Activated T-helper 2 cell treated with anti-CD3 and anti-CD28 coated beads, Interferon-gamma antibody, Interleukin-2, Interleukin-4, amounts not matched to agents 10 μg/mL and 5 μg/mL and 100 μg/mL, durations not matched to agents 14 hours and 24 hours and 36 hours (primary cell): ENCODE data around the gene GGA2. TPM values are rescaled to one million over a fixed set of nuclear protein-coding genes. Genes with fewer than 3 reads are reported as not detected.
A peak's percentile ranks its signal among the peaks of the same experiment; 100 is the strongest.
"Not testable (repeated sequence)": the region's sequence is repeated elsewhere in the genome, so short reads cannot be mapped to it uniquely, and the experiment has no call there.

Source experiments
- DNase-seq: peaks from one replicate; pipeline ENCODE4 v3.0.0; 2021; ENCODE audit warnings: low spot score
- H3K27ac Mint-ChIP-seq: one replicate; pipeline ENCODE4 v1.8.0; 2021; ENCODE audit warnings: mixed read lengths
- H3K27me3 Mint-ChIP-seq: one replicate; pipeline ENCODE4 v1.8.0; 2021; ENCODE audit warnings: low read depth, mixed read lengths
- H3K36me3 Mint-ChIP-seq: one replicate; pipeline ENCODE4 v1.8.0; 2021; ENCODE audit warnings: low read depth, mixed read lengths
- H3K4me1 Mint-ChIP-seq: one replicate; pipeline ENCODE4 v1.8.0; 2021; ENCODE audit warnings: low read depth, mixed read lengths
- H3K4me3 Mint-ChIP-seq: one replicate; pipeline ENCODE4 v1.8.0; 2021; ENCODE audit warnings: low read depth, mild to moderate bottlenecking, moderate library complexity, mixed read lengths
- H3K9me3 Mint-ChIP-seq: one replicate; pipeline ENCODE4 v1.8.0; 2021; ENCODE audit warnings: mixed read lengths
- intact Hi-C: fragments of 100-400 bp; cut with micrococcal nuclease; formaldehyde crosslinking; loops from one replicate; pipeline ENCODE4 v1.15.1; 2023
- total RNA-seq: library from RNA; stranded (reverse); gene quantifications from 2 replicates; pipeline ENCODE4 v1.2.3, GENCODE V29; 2022

GGA2 gene
- total RNA-seq, 1 donor from 2014 or later, result 110 TPM

GRCh38 chr16:23496821-23497542 is 13.3 kb downstream of the GGA2 start:
- Mint-ChIP-seq H3K36me3 (peaks cover 37% of the 10 kb centered on the region), H3K27ac (peak overlapping the region; percentile 10), H3K9me3 (no peaks in the 10 kb centered on the region), H3K4me3 (no peak overlapping the region), H3K4me1 (peaks cover 23% of the 10 kb centered on the region), H3K27me3 (no peaks in the 10 kb centered on the region)
- intact Hi-C loops, result no loop called here
- no peak for DNase-seq

DNA sequence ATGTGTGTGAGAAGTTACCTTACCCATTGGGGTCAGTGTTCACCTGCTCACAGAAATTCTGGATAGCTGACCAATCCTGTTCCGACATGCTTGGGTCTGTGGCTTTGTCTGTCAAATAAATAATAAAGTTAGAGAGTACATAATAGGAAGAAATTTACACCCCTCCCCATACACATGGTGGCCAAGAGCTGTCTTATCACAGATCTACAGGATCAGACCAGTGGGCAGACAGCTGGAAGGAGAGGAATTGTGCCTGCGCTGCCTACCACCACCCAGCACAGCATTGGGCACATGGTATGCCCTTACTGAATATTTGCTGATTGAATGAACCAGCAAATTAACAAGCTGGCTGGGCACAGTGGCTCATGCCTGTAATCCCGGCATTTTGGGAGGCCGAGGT is 14.6 kb downstream of the GGA2 start:
- peaks cover 14% of the 10 kb centered on the region for H3K4me1 Mint-ChIP-seq
- DNase-seq, result no peak
- no peaks in the 10 kb centered on the region for H3K9me3 Mint-ChIP-seq
- H3K4me3 Mint-ChIP-seq, result no peak overlapping the region
- no peak overlapping the region for H3K27ac Mint-ChIP-seq
- no peaks in the 10 kb centered on the region for H3K27me3 Mint-ChIP-seq
- intact Hi-C loops, result no loop called here
- H3K36me3 Mint-ChIP-seq, result peaks cover 44% of the 10 kb centered on the region

- Mint-ChIP-seq H3K36me3 (peaks cover 52% of the 10 kb centered on the region), H3K27ac (no peak overlapping the region), H3K4me1 (peaks cover 12% of the 10 kb centered on the region), H3K9me3 (no peaks in the 10 kb centered on the region), H3K27me3 (no peaks in the 10 kb centered on the region), H3K4me3 (no peak overlapping the region)
- intact Hi-C loops, result no loop called here
- no peak for DNase-seq
Measured at GRCh38 chr16:23494188-23494587, 16.1 kb downstream of the GGA2 start.

GRCh38 chr16:23491490-23492391 is 18.6 kb downstream of the GGA2 start:
- Mint-ChIP-seq H3K4me1 (no peaks in the 10 kb centered on the region), H3K27me3 (no peaks in the 10 kb centered on the region), H3K9me3 (no peaks in the 10 kb centered on the region), H3K4me3 (no peak overlapping the region), H3K36me3 (peaks cover 66% of the 10 kb centered on the region), H3K27ac (no peak overlapping the region)
- intact Hi-C loops, result no loop called here
- DNase-seq, result no peak

- intact Hi-C loops, result no loop called here
- Mint-ChIP-seq H3K4me1 (no peaks in the 10 kb centered on the region), H3K36me3 (peaks cover 80% of the 10 kb centered on the region), H3K27me3 (no peaks in the 10 kb centered on the region), H3K4me3 (no peak overlapping the region), H3K27ac (no peak overlapping the region), H3K9me3 (no peaks in the 10 kb centered on the region)
- DNase-seq, result no peak
Measured at GRCh38 chr16:23486480-23486879, 23.8 kb downstream of the GGA2 start.

DNA sequence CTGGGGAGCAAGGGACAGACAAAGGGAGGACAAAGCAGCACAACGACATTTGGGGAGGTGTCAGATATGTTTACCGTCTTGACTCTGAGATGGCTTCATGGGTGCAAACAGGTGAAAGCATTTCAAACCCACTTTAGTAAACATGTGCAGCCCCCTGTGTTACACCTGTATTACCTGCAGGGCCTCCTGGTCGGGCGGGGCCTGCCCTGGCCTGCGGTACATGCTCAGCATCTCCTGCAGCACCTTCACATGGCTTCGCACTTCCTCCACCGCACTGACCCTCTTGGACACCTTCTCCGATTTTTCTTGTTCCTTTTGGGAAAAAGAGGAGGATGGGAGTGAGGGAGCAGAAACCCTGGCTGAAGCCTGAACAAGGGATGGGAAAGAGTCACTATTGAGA is 24.5 kb downstream of the GGA2 start:
- H3K4me3 Mint-ChIP-seq, result no peak overlapping the region
- intact Hi-C loops, result no loop called here
- no peak overlapping the region for H3K27ac Mint-ChIP-seq
- H3K36me3 Mint-ChIP-seq, result peaks cover 81% of the 10 kb centered on the region
- no peaks in the 10 kb centered on the region for H3K27me3 Mint-ChIP-seq
- no peaks in the 10 kb centered on the region for H3K9me3 Mint-ChIP-seq
- no peak for DNase-seq
- no peaks in the 10 kb centered on the region for H3K4me1 Mint-ChIP-seq

GRCh38 chr16:23485257-23485614 is 25.1 kb downstream of the GGA2 start:
- Mint-ChIP-seq H3K36me3 (peaks cover 83% of the 10 kb centered on the region), H3K27me3 (no peaks in the 10 kb centered on the region), H3K27ac (no peak overlapping the region), H3K4me3 (no peak overlapping the region), H3K4me1 (no peaks in the 10 kb centered on the region), H3K9me3 (no peaks in the 10 kb centered on the region)
- no peak for DNase-seq
- intact Hi-C loops, result no loop called here

DNA sequence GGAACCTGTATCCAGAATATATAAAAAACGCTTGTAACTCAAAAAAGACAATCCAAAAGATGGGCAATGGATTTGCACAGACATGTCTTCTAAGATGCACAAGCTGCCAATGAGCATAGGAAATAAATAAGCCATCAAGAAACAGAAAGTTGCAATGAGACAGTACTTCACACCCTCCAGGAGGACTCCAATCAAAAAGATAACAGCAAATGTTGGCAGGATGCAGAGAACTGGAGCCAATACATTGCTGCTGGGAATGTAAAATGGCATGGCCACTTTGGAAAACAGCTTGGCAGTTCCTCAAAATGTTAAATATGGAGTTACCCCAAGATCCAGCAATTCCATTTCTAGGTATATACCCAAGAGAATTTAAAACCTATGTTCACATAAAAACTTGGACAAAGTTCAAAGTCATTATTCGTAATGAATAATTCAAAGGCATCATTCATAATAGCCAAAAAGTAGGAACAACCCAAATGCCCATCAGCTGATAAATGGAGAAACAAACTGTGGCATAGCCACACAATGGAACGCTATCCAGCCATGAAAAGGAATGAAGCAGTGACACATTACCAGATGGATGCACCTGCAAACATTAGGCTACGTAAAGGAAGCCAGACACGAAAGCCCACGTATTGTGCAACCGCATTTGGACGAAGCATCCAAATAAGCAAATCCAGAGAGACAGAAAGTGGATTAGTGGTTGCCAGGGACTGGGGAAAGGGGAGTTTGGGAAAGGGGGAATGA is 25.6 kb downstream of the GGA2 start:
- no peak for DNase-seq
- no peaks in the 10 kb centered on the region for H3K27me3 Mint-ChIP-seq
- no peak overlapping the region for H3K27ac Mint-ChIP-seq
- no peaks in the 10 kb centered on the region for H3K9me3 Mint-ChIP-seq
- no peak overlapping the region for H3K4me3 Mint-ChIP-seq
- H3K36me3 Mint-ChIP-seq, result peaks cover 83% of the 10 kb centered on the region
- intact Hi-C loops, result no loop called here
- no peaks in the 10 kb centered on the region for H3K4me1 Mint-ChIP-seq

DNA sequence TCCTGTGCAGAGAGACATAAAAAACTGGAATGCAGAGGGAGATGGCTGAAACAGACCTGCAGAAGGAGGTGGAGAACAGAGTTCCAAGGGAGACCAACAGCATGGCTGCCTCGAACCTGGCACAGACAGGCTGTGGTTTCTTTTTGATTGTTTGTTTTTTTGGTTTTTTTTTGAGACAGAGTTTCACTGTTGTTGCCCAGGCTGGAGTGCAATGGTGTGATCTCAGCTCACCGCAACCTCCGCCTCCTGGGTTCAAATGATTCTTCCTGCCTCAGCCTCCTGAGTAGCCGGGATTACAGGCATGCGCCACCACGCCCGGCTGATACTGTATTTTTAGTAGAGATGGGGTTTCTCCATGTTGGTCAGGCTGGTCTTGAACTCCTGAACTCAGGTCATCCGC is 26.8 kb downstream of the GGA2 start:
- H3K4me3 Mint-ChIP-seq, H3K27me3 Mint-ChIP-seq, H3K4me1 Mint-ChIP-seq, DNase-seq, intact Hi-C loops, H3K9me3 Mint-ChIP-seq, H3K27ac Mint-ChIP-seq: not testable (repeated sequence)
- H3K36me3 Mint-ChIP-seq, result peaks cover 87% of the 10 kb centered on the region

GRCh38 chr16:23482778-23483177 is 27.5 kb downstream of the GGA2 start:
- Mint-ChIP-seq H3K36me3 (peaks cover 85% of the 10 kb centered on the region), H3K4me3 (no peak overlapping the region), H3K27me3 (no peaks in the 10 kb centered on the region), H3K9me3 (no peaks in the 10 kb centered on the region), H3K27ac (no peak overlapping the region), H3K4me1 (no peaks in the 10 kb centered on the region)
- intact Hi-C loops, result no loop called here
- DNase-seq, result no peak

DNA sequence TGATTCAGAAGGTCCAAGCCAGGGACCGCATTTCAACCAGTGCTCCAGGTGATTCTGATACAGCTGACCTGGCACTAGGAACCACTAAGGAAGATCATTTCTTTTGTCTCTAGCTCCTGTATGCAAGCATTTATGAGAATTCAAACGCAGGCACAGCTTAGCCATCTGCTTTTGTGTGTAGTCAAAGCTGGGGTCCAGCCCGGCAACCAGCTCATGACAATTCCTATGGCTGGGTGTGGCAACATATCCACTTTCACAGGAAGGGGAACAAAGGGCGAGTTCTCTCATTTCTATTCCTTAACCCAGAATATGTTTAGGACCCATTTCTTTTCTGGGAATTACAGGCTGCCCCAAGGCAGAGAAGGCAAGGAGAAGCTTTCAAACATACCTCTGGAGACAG is 30.0 kb downstream of the GGA2 start:
- DNase-seq, result no peak
- H3K4me3 Mint-ChIP-seq, result no peak overlapping the region
- H3K27me3 Mint-ChIP-seq, result no peaks in the 10 kb centered on the region
- H3K27ac Mint-ChIP-seq, result no peak overlapping the region
- no peaks in the 10 kb centered on the region for H3K9me3 Mint-ChIP-seq
- intact Hi-C loops, result no loop called here
- H3K4me1 Mint-ChIP-seq, result no peaks in the 10 kb centered on the region
- H3K36me3 Mint-ChIP-seq, result peaks cover 77% of the 10 kb centered on the region

- H3K4me1 Mint-ChIP-seq, result no peaks in the 10 kb centered on the region
- no peaks in the 10 kb centered on the region for H3K9me3 Mint-ChIP-seq
- no peaks in the 10 kb centered on the region for H3K27me3 Mint-ChIP-seq
- no peak overlapping the region for H3K27ac Mint-ChIP-seq
- H3K36me3 Mint-ChIP-seq, result peaks cover 75% of the 10 kb centered on the region
- no peak for DNase-seq
- intact Hi-C loops, result no loop called here
- no peak overlapping the region for H3K4me3 Mint-ChIP-seq
Measured at GRCh38 chr16:23479138-23479537, 31.2 kb downstream of the GGA2 start.

DNA sequence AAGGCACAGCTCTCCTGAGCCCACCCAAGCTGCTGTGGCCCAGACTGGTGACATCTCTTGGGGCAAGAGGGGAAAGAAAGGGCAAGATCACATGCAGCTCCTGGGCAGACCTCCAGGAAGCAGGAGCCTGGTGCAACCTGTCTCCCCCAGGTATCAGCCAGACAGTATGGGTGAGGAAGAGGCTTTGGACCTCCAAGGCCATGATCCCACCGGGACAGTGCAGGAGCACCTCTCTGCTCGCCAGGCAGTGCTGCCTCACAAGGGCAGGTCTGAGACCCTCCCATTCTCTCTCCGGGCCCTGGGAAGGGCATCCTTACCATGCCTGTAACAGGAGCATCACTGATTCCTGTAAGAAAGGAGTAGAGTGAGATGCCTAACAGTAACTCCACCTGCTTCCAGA is 31.7 kb downstream of the GGA2 start:
- no peak overlapping the region for H3K27ac Mint-ChIP-seq
- H3K9me3 Mint-ChIP-seq, result no peaks in the 10 kb centered on the region
- no peak overlapping the region for H3K4me3 Mint-ChIP-seq
- H3K27me3 Mint-ChIP-seq, result no peaks in the 10 kb centered on the region
- intact Hi-C loops, result no loop called here
- no peak for DNase-seq
- H3K4me1 Mint-ChIP-seq, result no peaks in the 10 kb centered on the region
- peaks cover 80% of the 10 kb centered on the region for H3K36me3 Mint-ChIP-seq
